Measurements from ENCODE around the gene ARVCF. TPM values are rescaled to one million over a fixed set of nuclear protein-coding genes. Genes with fewer than 3 reads are reported as not detected.
"Not testable (repeated sequence)": the region's sequence is repeated elsewhere in the genome, so short reads cannot be mapped to it uniquely, and the experiment has no call there.

Gene ARVCF
- polyA plus RNA-seq, 1 experiment, result 5.6 TPM

GRCh38 chr22:19941365-19942082, 75.1 kb downstream of the ARVCF start, which contains the start of the genes COMT and TXNRD2:
Gene COMT, plus strand, starts transcription at chr22:19941772. Its CDS starts 20,755 bp downstream, at chr22:19962527.
Gene TXNRD2, minus strand, starts transcription at chr22:19941818. Its CDS starts 15 bp downstream, at chr22:19941803.
- H3K9me3 ChIP-seq (ENCODE audit: control insufficient read depth, insufficient read depth, low read length), result no peaks in the 10 kb centered on the region; the same call in 1 of the 2 replicates
- peak within 1 kb of the TSS; percentile 82 for H3K4me3 ChIP-seq (ENCODE audit: low read depth, low read length)
- H3K27me3 ChIP-seq (ENCODE audit: control insufficient read depth, insufficient read depth, low read length), result no peaks in the 10 kb centered on the region
- H3K27ac ChIP-seq (ENCODE audit: low read depth, low read length), result peak within 1 kb of the TSS; percentile 99
- CTCF ChIA-PET, result interaction anchor here (0.6 kb wide), 1 partner anchor 17 kb away, joined by 3 read pairs; no protein-coding TSS in a partner anchor
- no peak for TF ChIP-seq CTCF (IDR thresholded peaks at IDR 0.05; ENCODE audit: low read depth, low read length)
- no peak for DNase-seq (ENCODE audit: low read depth, low spot score)
- POLR2A ChIA-PET, result interaction anchor here (0.7 to 0.9 kb wide), 2 partner anchors 12 to 211 kb away, joined by 3 to 5 read pairs; no protein-coding TSS in a partner anchor

GRCh38 chr22:19940536-19941364, 75.9 kb downstream of the ARVCF start:
- H3K27me3 ChIP-seq (ENCODE audit: control insufficient read depth, insufficient read depth, low read length), result no peaks in the 10 kb centered on the region
- H3K27ac ChIP-seq (ENCODE audit: low read depth, low read length), result peak overlapping the region; percentile 57
- DNase-seq (ENCODE audit: low read depth, low spot score), result no peak
- CTCF ChIA-PET, result interaction anchor here (0.6 kb wide), 1 partner anchor 18 kb away, joined by 3 read pairs; no protein-coding TSS in a partner anchor
- H3K9me3 ChIP-seq (ENCODE audit: control insufficient read depth, insufficient read depth, low read length), result peaks cover 6% of the 10 kb centered on the region; the same call in 1 of the 2 replicates
- POLR2A ChIA-PET, result interaction anchor here (0.5 to 0.9 kb wide), 2 partner anchors 210 to 399 kb away, joined by 3 to 4 read pairs; no protein-coding TSS in a partner anchor
- no peak for TF ChIP-seq CTCF (IDR thresholded peaks at IDR 0.05; ENCODE audit: low read depth, low read length)
- H3K4me3 ChIP-seq (ENCODE audit: low read depth, low read length), result peak overlapping the region; percentile 82

GRCh38 chr22:19937616-19938473, 78.8 kb downstream of the ARVCF start:
- no peak overlapping the region for H3K4me3 ChIP-seq (ENCODE audit: low read depth, low read length)
- POLR2A ChIA-PET, result no interaction called here
- H3K27me3 ChIP-seq (ENCODE audit: control insufficient read depth, insufficient read depth, low read length), result no peaks in the 10 kb centered on the region
- H3K9me3 ChIP-seq (ENCODE audit: control insufficient read depth, insufficient read depth, low read length), result peaks cover 10% of the 10 kb centered on the region; the same call in 1 of the 2 replicates
- no peak for DNase-seq (ENCODE audit: low read depth, low spot score)
- no peak for TF ChIP-seq CTCF (IDR thresholded peaks at IDR 0.05; ENCODE audit: low read depth, low read length)
- CTCF ChIA-PET, result interaction anchor here (1.3 kb wide), 1 partner anchor 9 kb away, joined by 3 read pairs; no protein-coding TSS in a partner anchor
- H3K27ac ChIP-seq (ENCODE audit: low read depth, low read length), result no peak overlapping the region

- POLR2A ChIA-PET, result no interaction called here
- DNase-seq (ENCODE audit: low read depth, low spot score), result no peak
- CTCF ChIA-PET, result interaction anchor here (1.3 kb wide), 1 partner anchor 10 kb away, joined by 3 read pairs; no protein-coding TSS in a partner anchor
- H3K4me3 ChIP-seq (ENCODE audit: low read depth, low read length), result no peak overlapping the region
- H3K9me3 ChIP-seq (ENCODE audit: control insufficient read depth, insufficient read depth, low read length), result peaks cover 10% of the 10 kb centered on the region; the same call in 1 of the 2 replicates
- no peaks in the 10 kb centered on the region for H3K27me3 ChIP-seq (ENCODE audit: control insufficient read depth, insufficient read depth, low read length)
- no peak overlapping the region for H3K27ac ChIP-seq (ENCODE audit: low read depth, low read length)
- TF ChIP-seq CTCF (IDR thresholded peaks at IDR 0.05; ENCODE audit: low read depth, low read length), result no peak
These were observed 80.1 kb downstream of the ARVCF start for GRCh38 chr22:19936513-19936912.

- POLR2A ChIA-PET; DNase-seq (ENCODE audit: low read depth, low spot score); H3K27ac ChIP-seq (ENCODE audit: low read depth, low read length); CTCF ChIA-PET; H3K4me3 ChIP-seq (ENCODE audit: low read depth, low read length); H3K27me3 ChIP-seq (ENCODE audit: control insufficient read depth, insufficient read depth, low read length); H3K9me3 ChIP-seq (ENCODE audit: control insufficient read depth, insufficient read depth, low read length): not testable (repeated sequence)
These were observed 81.4 kb downstream of the ARVCF start for GRCh38 chr22:19935123-19935718.

All from AG04450 (cell line).